IMR-90 (cell line): ENCODE data around the gene PTPN7. TPM values are rescaled to one million over a fixed set of nuclear protein-coding genes. Genes with fewer than 3 reads are reported as not detected.

Experiments used
- ATAC-seq: fragments of 200-7000 bp; cut with Tn5 transposase; 2 replicates; pipeline ENCODE4 v1.9.1; 2020; ENCODE audit warnings: low read depth, mild to moderate bottlenecking, moderate library complexity
- BruUV-seq: library from RNA; stranded (reverse); fragments of 400-500 nt; replicated peaks from 2 replicates; lab custom pipeline; 2021; lab: Mats Ljungman, UMichigan
- CTCF ChIA-PET: fragments of 300-600 bp; formaldehyde crosslinking; extraction: SDS; loops from one replicate; lab custom pipeline; 2021; ENCODE audit warnings: antibody characterized with exemption; lab: Yijun Ruan, JAX
- POLR2A ChIA-PET: fragments of 300-600 bp; sonication (Branson Sonifier 250); formaldehyde crosslinking; loops from one replicate; lab custom pipeline; 2022; ENCODE audit warnings: antibody characterized with exemption; ENCODE audit not compliant: unreplicated experiment; lab: Charles Lee
- DNase-seq: peaks from one replicate; pipeline ENCODE4 v3.0.0; 2013
- H2AFZ ChIP-seq: replicated peaks from 2 replicates; pipeline ENCODE3; 2013; ENCODE audit warnings: low read length, mild to moderate bottlenecking; ENCODE audit not compliant: poor library complexity
- H2AK5ac ChIP-seq: 2 replicates; pipeline ENCODE4 v1.6.1; 2013; ENCODE audit warnings: low read depth, low read length, inconsistent platforms
- H2AK9ac ChIP-seq: replicated peaks from 2 replicates; pipeline ENCODE3; 2013; ENCODE audit warnings: mild to moderate bottlenecking, low read depth, low read length, moderate library complexity; ENCODE audit not compliant: poor library complexity
- H2BK120ac ChIP-seq: 2 replicates; pipeline ENCODE4 v1.6.1; 2013; ENCODE audit warnings: low read depth, low read length, inconsistent platforms
- H2BK15ac ChIP-seq: 3 replicates; pipeline ENCODE4 v1.6.1; 2013; ENCODE audit warnings: low read depth, low read length, inconsistent platforms
- H2BK20ac ChIP-seq: 2 replicates; pipeline ENCODE4 v1.6.1; 2013; ENCODE audit warnings: low read depth, mild to moderate bottlenecking, inconsistent platforms, low read length, moderate library complexity
- H2BK5ac ChIP-seq: 2 replicates; pipeline ENCODE4 v1.6.1; 2013; ENCODE audit warnings: mild to moderate bottlenecking, low read depth, low read length, inconsistent platforms; ENCODE audit not compliant: poor library complexity, severe bottlenecking
- H3K14ac ChIP-seq: replicated peaks from 2 replicates; pipeline ENCODE4 v1.6.1; 2013; ENCODE audit warnings: low read depth, low read length, inconsistent platforms
- H3K18ac ChIP-seq: 2 replicates; pipeline ENCODE4 v1.6.1; 2013; ENCODE audit warnings: low read depth, low read length, control low read depth
- H3K23ac ChIP-seq: 2 replicates; pipeline ENCODE4 v1.6.1; 2013; ENCODE audit warnings: low read depth, low read length, inconsistent platforms
- H3K27ac ChIP-seq: 2 replicates; pipeline ENCODE4 v1.5.1; 2013; ENCODE audit warnings: mild to moderate bottlenecking, control low read depth, low read length; ENCODE audit not compliant: insufficient read depth
- H3K27me3 ChIP-seq: 2 replicates; pipeline ENCODE4 v1.6.1; 2013; ENCODE audit warnings: low read length; ENCODE audit not compliant: control insufficient read depth, insufficient read depth
- H3K36me3 ChIP-seq: 2 replicates; pipeline ENCODE4 v1.6.1; 2013; ENCODE audit warnings: low read length, mixed read lengths; ENCODE audit not compliant: control insufficient read depth, insufficient read depth
- H3K4ac ChIP-seq: 2 replicates; pipeline ENCODE4 v1.6.1; 2013; ENCODE audit warnings: low read depth, low read length, inconsistent platforms
- H3K4me1 ChIP-seq: 2 replicates; pipeline ENCODE4 v1.6.1; 2013; ENCODE audit warnings: low read length, mixed read lengths; ENCODE audit not compliant: control insufficient read depth, insufficient read depth
- H3K4me2 ChIP-seq: 2 replicates; pipeline ENCODE4 v1.6.1; 2013; ENCODE audit warnings: low read depth, mild to moderate bottlenecking, control low read depth, low read length, moderate library complexity
- H3K4me3 ChIP-seq: 2 replicates; pipeline ENCODE4 v1.5.1; 2013; ENCODE audit warnings: low read depth, mild to moderate bottlenecking, control low read depth, low read length, moderate library complexity; ENCODE audit not compliant: insufficient read depth
- H3K56ac ChIP-seq: 2 replicates; pipeline ENCODE4 v1.6.1; 2013; ENCODE audit warnings: low read length, inconsistent platforms; ENCODE audit not compliant: insufficient read depth; ENCODE audit errors: extremely low read depth
- H3K79me1 ChIP-seq, 2 experiments: 2 replicates each; pipeline ENCODE4 v1.6.1; 2013; ENCODE audit warnings: low read length in 2 of 2, inconsistent platforms in 1 of 2, low read depth in 1 of 2
- H3K9ac ChIP-seq: 2 replicates; pipeline ENCODE4 v1.6.1; 2013; ENCODE audit warnings: low read depth, low read length, control low read depth
- H3K9me1 ChIP-seq: 2 replicates; pipeline ENCODE4 v1.6.1; 2013; ENCODE audit warnings: low read length, inconsistent platforms; ENCODE audit not compliant: insufficient read depth
- H3K9me3 ChIP-seq: 2 replicates; pipeline ENCODE4 v1.6.1; 2013; ENCODE audit warnings: low read length; ENCODE audit not compliant: control insufficient read depth, insufficient read depth
- H4K20me1 ChIP-seq: 2 replicates; pipeline ENCODE4 v1.6.1; 2013; ENCODE audit warnings: low read length, inconsistent platforms; ENCODE audit not compliant: insufficient read depth
- H4K5ac ChIP-seq: 2 replicates; pipeline ENCODE4 v1.6.1; 2013; ENCODE audit warnings: mild to moderate bottlenecking, low read depth, low read length, control low read depth
- H4K8ac ChIP-seq, 2 experiments: 2 replicates each; pipeline ENCODE4 v1.6.1; 2013; ENCODE audit warnings: low read depth in 2 of 2, low read length in 2 of 2, control low read depth in 1 of 2, inconsistent platforms in 1 of 2
- H4K91ac ChIP-seq: 2 replicates; pipeline ENCODE4 v1.6.1; 2013; ENCODE audit warnings: low read depth, low read length, inconsistent platforms; ENCODE audit not compliant: insufficient read depth
- BHLHE40 ChIP-seq: fragments of 150-350 bp; IDR thresholded peaks from 2 replicates; pipeline ENCODE4 v1.6.1; 2016; ENCODE audit warnings: mild to moderate bottlenecking, low read depth, low read length
- CEBPB ChIP-seq: IDR thresholded peaks from 2 replicates; pipeline ENCODE4 v1.6.1; 2012; ENCODE audit warnings: low read depth, low read length, improper control_type of control experiment
- CHD1 ChIP-seq: IDR thresholded peaks from 2 replicates; pipeline ENCODE4 v1.6.1; 2012; ENCODE audit warnings: low read depth, low read length, improper control_type of control experiment
- FOS ChIP-seq: fragments of 150-350 bp; IDR thresholded peaks from 2 replicates; pipeline ENCODE4 v1.6.1; 2016; ENCODE audit warnings: low read depth, low read length
- MAFK ChIP-seq: IDR thresholded peaks from 2 replicates; pipeline ENCODE4 v1.6.1; 2012; ENCODE audit warnings: low read depth, low read length, improper control_type of control experiment
- MAZ ChIP-seq: IDR thresholded peaks from 2 replicates; pipeline ENCODE4 v1.6.1; 2012; ENCODE audit warnings: low read depth, mild to moderate bottlenecking, low read length, improper control_type of control experiment, moderate library complexity, borderline replicate concordance
- MXI1 ChIP-seq: IDR thresholded peaks from 2 replicates; pipeline ENCODE4 v1.6.1; 2012; ENCODE audit warnings: low read depth, mild to moderate bottlenecking, low read length, moderate library complexity, borderline replicate concordance
- NFE2L2 ChIP-seq: fragments of 150-350 bp; IDR thresholded peaks from 2 replicates; pipeline ENCODE4 v1.6.1; 2016; ENCODE audit warnings: low read depth, mild to moderate bottlenecking, low read length
- POLR2A ChIP-seq: IDR thresholded peaks from 2 replicates; pipeline ENCODE4 v1.6.1; 2012; ENCODE audit warnings: mild to moderate bottlenecking, low read depth, low read length
- RAD21 ChIP-seq: IDR thresholded peaks from 2 replicates; pipeline ENCODE4 v1.6.1; 2012; ENCODE audit warnings: low read length, improper control_type of control experiment
- RCOR1 ChIP-seq: IDR thresholded peaks from 2 replicates; pipeline ENCODE4 v1.6.1; 2012; ENCODE audit warnings: mild to moderate bottlenecking, low read length, improper control_type of control experiment; ENCODE audit not compliant: insufficient replicate concordance
- RFX5 ChIP-seq: IDR thresholded peaks from 2 replicates; pipeline ENCODE4 v1.8.0; 2012; ENCODE audit warnings: low read depth, mild to moderate bottlenecking, low read length, moderate library complexity
- SMC3 ChIP-seq: fragments of 150-350 bp; IDR thresholded peaks from 2 replicates; pipeline ENCODE4 v1.6.1; 2016; ENCODE audit warnings: low read depth, mild to moderate bottlenecking, antibody characterized with exemption, low read length, moderate library complexity
- WGBS, 2 experiments: methylation state at CpG; one replicate each; pipeline versions ENCODE4 v1.1.5 to v1.1.7; 2013; ENCODE audit warnings: missing lambda C conversion rate in 2 of 2; ENCODE audit not compliant: insufficient read length in 1 of 2; ENCODE audit errors: extremely low coverage in 2 of 2; 5-methylcytosine and 5-hydroxymethylcytosine counted together
- dilution Hi-C: fragments of 300-500 bp; cut with HindIII; formaldehyde crosslinking; loops from one replicate; pipeline ENCODE4 v1.14.3; 2018; ENCODE audit warnings: low sequenced_read_pairs; ENCODE audit not compliant: unreplicated experiment
- in situ Hi-C: fragments of 300-500 bp; cut with MboI; formaldehyde crosslinking; loops from 3 replicates; pipeline ENCODE4 v1.14.3; 2019; ENCODE audit warnings: low sequenced_read_pairs, inconsistent platforms, mixed read lengths
- intact Hi-C: fragments of 100-400 bp; cut with micrococcal nuclease; formaldehyde crosslinking; loops from 2 replicates; pipeline ENCODE4 v1.10.0; 2022
- polyA plus RNA-seq, 3 experiments: library from polyadenylated mRNA; depleted of rRNA; stranded (reverse); fragments of >200 nt; gene quantifications; 2 replicates each; pipeline ENCODE4 v1.2.3, GENCODE V29; 2012; ENCODE audit warnings: low replicate concordance in 1 of 3
- total RNA-seq: library from RNA; depleted of rRNA; stranded (reverse); fragments of >200 nt; gene quantifications from 2 replicates; pipeline ENCODE4 v1.2.3, GENCODE V29; 2012
- TF ChIP-seq, protein P1 (sequence below): fragments of 150-350 bp; IDR thresholded peaks from 2 replicates; pipeline ENCODE4 v1.6.1; 2017; ENCODE audit warnings: mild to moderate bottlenecking, antibody characterized with exemption, low read length, low read depth
- TF ChIP-seq, protein P2 (sequence below): conservative IDR thresholded peaks from 2 replicates; pipeline ENCODE4 v1.5.1; 2012; ENCODE audit warnings: mild to moderate bottlenecking, low read depth, low read length, improper control_type of control experiment
- TF ChIP-seq, protein P3 (sequence below): fragments of 150-350 bp; IDR thresholded peaks from 2 replicates; pipeline ENCODE4 v1.6.1; 2016; ENCODE audit warnings: low read depth, mild to moderate bottlenecking, low read length, moderate library complexity, borderline replicate concordance

PTPN7 gene
- total and polyA plus RNA-seq, 2 of the 4 experiments (the other 2 are of a cell fraction): 0.05 TPM; not detected in 1

GRCh38 chr1:202124142-202124541 lies 36.3 kb downstream of the PTPN7 start:
- Histone ChIP-seq H3K18ac (no peak overlapping the region), H3K56ac (no peak overlapping the region), H2AFZ (no peak overlapping the region), H3K4ac (no peak overlapping the region), H2BK15ac (no peak overlapping the region), H3K9me3 (no peaks in the 10 kb centered on the region), H3K36me3 (no peaks in the 10 kb centered on the region), H2AK9ac (no peak overlapping the region), H4K8ac (no peak overlapping the region), H2BK5ac (no peak overlapping the region), H2AK5ac (no peak overlapping the region), H3K9me1 (no peaks in the 10 kb centered on the region), H4K5ac (no peak overlapping the region), H3K23ac (no peak overlapping the region), H3K4me3 (no peak overlapping the region), H3K79me1 (no peaks in the 10 kb centered on the region), H2BK20ac (no peak overlapping the region), H3K27ac (no peak overlapping the region), H3K9ac (no peak overlapping the region), H3K14ac (no peak overlapping the region), H4K20me1 (no peaks in the 10 kb centered on the region), H3K4me1 (no peaks in the 10 kb centered on the region), H3K4me2 (no peak overlapping the region), H4K91ac (no peak overlapping the region), H2BK120ac (no peak overlapping the region), H3K27me3 (peaks cover 24% of the 10 kb centered on the region)
- DNase-seq (no peak), ATAC-seq (no peak)
- BruUV-seq: no TSS peak
- intact Hi-C loops (no loop called here), dilution Hi-C loops (no loop called here), in situ Hi-C loops (loop anchor here (10.0 kb wide), 1 partner anchor 229 kb away; no protein-coding TSS in a partner anchor)
- ChIA-PET CTCF (interaction anchor here (1.6 kb wide), 1 partner anchor 11 kb away, joined by 5 read pairs; no protein-coding TSS in a partner anchor), POLR2A (no interaction called here)
- WGBS, 2 experiments: 70% methylated on average over 2 of the region's 7 CpGs; no CpG with 5 or more reads in 1 of the 2 experiments
- TF ChIP-seq RFX5: no peak
- no peak for TF ChIP-seq RCOR1
- TF ChIP-seq, protein P1, sequence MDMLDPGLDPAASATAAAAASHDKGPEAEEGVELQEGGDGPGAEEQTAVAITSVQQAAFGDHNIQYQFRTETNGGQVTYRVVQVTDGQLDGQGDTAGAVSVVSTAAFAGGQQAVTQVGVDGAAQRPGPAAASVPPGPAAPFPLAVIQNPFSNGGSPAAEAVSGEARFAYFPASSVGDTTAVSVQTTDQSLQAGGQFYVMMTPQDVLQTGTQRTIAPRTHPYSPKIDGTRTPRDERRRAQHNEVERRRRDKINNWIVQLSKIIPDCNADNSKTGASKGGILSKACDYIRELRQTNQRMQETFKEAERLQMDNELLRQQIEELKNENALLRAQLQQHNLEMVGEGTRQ: no peak
- no peak for TF ChIP-seq MAFK
- no peak for TF ChIP-seq NFE2L2
- TF ChIP-seq SMC3: no peak
- no peak for TF ChIP-seq CEBPB
- TF ChIP-seq, protein P2, sequence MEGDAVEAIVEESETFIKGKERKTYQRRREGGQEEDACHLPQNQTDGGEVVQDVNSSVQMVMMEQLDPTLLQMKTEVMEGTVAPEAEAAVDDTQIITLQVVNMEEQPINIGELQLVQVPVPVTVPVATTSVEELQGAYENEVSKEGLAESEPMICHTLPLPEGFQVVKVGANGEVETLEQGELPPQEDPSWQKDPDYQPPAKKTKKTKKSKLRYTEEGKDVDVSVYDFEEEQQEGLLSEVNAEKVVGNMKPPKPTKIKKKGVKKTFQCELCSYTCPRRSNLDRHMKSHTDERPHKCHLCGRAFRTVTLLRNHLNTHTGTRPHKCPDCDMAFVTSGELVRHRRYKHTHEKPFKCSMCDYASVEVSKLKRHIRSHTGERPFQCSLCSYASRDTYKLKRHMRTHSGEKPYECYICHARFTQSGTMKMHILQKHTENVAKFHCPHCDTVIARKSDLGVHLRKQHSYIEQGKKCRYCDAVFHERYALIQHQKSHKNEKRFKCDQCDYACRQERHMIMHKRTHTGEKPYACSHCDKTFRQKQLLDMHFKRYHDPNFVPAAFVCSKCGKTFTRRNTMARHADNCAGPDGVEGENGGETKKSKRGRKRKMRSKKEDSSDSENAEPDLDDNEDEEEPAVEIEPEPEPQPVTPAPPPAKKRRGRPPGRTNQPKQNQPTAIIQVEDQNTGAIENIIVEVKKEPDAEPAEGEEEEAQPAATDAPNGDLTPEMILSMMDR: no peak
- no peak for TF ChIP-seq BHLHE40
- no peak for TF ChIP-seq MAZ
- TF ChIP-seq RAD21: no peak
- no peak for TF ChIP-seq CHD1
- TF ChIP-seq FOS: no peak
- TF ChIP-seq POLR2A: no peak
- TF ChIP-seq MXI1: no peak
- TF ChIP-seq, protein P3, sequence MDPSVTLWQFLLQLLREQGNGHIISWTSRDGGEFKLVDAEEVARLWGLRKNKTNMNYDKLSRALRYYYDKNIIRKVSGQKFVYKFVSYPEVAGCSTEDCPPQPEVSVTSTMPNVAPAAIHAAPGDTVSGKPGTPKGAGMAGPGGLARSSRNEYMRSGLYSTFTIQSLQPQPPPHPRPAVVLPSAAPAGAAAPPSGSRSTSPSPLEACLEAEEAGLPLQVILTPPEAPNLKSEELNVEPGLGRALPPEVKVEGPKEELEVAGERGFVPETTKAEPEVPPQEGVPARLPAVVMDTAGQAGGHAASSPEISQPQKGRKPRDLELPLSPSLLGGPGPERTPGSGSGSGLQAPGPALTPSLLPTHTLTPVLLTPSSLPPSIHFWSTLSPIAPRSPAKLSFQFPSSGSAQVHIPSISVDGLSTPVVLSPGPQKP: no peak
